Activated effector memory CD4-positive, alpha-beta T cell treated with anti-CD3 and anti-CD28 coated beads, Interleukin-2, amount 50 U/mL, for 16 hours (primary cell): ENCODE results near the gene SLC28A3.
A peak's percentile ranks its signal among the peaks of the same experiment; 100 is the strongest.

Source experiments
- DNase-seq: peaks from one replicate; pipeline ENCODE4 v3.0.0-alpha.2; 2020

SLC28A3 gene

DNA sequence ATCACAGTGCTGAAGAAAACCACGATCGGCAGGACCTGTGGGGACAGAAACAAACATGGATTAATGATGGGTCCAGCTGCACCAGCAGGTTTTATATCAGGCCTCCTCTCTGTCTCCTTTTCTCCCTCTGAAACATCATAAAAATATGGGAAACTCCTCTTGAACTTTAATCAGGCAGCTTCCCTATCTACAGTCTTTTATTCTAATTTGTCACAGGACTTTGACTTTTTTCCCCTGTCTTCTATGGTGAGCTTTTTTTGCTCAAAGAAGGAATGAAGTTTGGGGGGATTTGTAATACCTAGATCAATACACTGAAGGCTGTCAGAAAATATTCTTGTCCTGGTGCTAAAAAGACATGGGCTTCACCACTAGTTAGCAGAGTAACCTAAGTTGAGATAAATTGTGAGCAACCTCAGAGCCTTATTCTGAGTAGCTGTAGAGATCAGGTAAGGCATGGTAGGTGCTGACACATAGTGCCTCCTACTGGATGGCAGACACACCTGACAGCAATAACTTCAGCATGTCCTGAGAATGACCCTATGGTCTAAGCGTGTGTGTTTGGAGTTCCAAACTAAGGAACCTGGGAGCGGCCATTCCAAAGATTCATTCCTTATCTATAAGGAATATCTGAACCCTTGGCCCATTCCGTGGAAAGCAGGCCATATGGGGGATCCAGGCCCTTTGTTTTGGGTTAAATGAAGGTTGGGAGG is 46.2 kb downstream of the SLC28A3 start:
- no peak for DNase-seq

- no peak for DNase-seq
Measured at GRCh38 chr9:84293001-84293798, 47.4 kb downstream of the SLC28A3 start.

DNA sequence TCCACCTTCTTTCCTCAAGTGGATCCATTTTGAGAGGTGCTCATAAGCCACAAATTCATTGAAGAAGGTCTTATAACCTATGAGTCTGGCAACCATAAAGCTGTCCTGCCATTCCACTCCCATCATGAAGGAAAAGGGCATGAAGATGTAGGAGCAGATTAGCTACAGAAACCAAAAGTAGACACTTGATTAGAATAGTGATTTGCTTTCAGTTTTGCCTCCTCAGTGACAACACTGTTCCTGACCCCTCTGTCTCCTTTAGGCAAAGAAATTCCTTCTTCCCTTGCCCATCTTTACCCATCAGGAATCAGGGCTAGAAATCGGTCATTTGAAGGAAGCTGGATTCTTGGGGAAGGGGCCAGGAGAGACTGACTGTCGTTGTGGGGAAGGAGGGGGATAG is 55.2 kb downstream of the SLC28A3 start:
- DNase-seq = no peak

GRCh38 chr9:84283946-84284345 is 56.6 kb downstream of the SLC28A3 start:
- DNase-seq = no peak

- DNase-seq = no peak
Measured at GRCh38 chr9:84278130-84278529, 62.4 kb downstream of the SLC28A3 start.

DNA sequence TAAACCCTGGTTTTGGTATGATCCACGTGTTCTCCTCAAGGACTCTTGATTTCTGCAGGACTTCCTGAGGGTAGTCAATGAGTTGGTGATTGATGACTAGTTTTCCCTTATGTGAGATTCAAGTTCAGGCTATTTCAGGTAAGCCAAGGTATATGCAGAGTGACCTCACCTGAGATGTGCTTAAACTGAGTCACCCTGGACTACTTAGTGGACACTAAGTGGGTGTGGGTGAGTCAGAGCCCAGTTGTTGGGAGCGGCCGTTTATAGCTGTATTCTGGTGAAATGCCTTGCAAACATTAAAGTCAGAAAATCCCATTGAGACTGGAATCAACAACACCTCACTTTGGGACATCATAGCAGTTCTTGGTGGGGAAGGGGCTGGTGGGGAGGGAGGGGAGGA is 62.9 kb downstream of the SLC28A3 start:
- no peak for DNase-seq

DNA sequence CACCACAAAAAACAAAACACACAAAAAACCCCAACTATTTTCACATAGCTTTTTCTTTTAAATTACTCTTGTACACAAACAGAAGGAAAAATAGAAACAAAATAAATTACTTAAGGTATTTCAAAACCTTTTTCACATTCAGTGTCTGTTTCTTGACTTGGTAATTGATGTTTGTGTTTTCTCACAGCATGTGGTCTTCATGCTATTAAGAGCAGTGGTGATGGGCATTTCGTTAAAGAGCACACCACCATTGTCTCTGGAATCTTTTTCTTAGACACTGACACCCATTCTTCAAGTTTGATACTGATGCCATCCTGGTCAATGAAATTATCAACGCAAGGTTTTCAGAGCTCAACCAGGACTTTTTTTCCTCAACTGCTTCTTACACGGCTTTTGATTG is 63.8 kb downstream of the SLC28A3 start:
- no peak for DNase-seq

GRCh38 chr9:84271921-84272556 is 68.5 kb downstream of the SLC28A3 start:
- no peak for DNase-seq

DNA sequence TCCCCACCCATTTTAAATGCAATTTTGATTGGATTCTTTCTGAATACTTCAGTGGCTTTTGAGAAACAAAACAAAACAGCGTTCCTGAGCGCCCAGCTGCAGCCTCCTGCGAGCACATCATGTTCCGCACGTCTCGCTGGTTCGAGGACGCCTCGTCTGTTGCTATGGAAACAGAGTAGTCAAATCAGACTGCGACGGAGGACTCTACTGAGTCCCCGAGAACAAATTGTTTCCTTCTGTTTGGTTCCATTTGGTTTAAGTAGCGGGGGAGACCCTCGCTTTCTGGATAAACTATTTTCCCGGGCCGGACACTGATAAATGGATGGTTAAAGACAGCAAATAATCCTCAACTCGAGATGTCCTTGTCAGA is 69.0 kb downstream of the SLC28A3 start:
- peak; percentile 64 for DNase-seq

- no peak for DNase-seq
Measured at GRCh38 chr9:84270847-84271530, 69.6 kb downstream of the SLC28A3 start.

- DNase-seq = no peak
Measured at GRCh38 chr9:84266087-84266561, 74.4 kb downstream of the SLC28A3 start.

GRCh38 chr9:84264307-84265029 is 76.1 kb downstream of the SLC28A3 start:
- DNase-seq = no peak

DNA sequence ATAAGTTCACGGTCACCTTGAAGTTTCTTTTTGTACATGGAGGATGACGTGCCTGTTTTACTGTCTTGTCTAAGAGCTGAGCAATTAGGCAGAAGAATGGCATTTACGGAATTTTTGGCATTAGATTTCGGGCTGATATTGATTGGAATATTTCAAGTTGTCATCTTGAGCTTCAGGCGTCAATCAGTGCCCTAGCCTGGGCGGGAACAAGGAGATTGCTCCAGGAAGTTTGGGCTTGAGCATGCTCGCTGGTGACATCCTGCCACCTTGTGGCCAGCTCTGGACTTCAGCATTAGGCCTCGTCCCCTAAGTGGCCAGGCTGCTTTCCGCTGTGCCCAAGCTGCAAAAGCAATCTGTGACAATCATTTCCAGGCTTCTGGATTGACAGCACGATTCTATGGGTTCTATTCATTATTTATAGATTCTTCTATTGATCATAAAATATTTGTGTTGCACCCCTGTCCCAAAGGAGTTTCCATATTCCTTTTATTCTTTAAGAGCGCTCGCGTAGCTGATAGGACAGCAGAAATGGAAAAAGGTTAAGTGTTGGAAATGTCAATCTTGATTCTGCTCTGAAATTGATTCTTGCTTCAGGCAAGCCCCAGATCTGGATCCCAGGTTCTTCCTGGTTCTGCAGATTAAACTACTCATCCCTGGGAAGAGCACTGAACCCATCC is 79.3 kb downstream of the SLC28A3 start:
- peak; percentile 80 for DNase-seq

DNA sequence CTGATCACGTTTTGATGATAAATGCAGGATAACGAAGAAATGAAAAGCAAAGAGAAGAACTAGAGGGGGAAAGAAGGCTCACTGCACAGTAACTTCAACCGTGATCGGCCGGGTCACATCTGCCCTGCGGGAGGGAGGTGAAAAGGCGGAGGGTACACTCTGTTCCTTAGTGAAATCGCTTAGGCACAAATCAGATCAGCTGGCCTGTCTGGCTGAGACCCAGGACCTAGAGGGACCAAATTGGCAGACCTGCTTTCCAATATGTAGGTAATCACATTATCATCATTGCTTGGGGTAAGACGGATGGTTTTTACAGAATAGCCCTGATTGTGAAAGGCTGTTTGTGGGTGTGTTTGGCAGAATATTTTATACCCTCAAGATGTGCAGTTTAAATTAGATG is 82.2 kb downstream of the SLC28A3 start:
- DNase-seq = no peak

- no peak for DNase-seq
Measured at GRCh38 chr9:84255696-84256095, 84.9 kb downstream of the SLC28A3 start.

GRCh38 chr9:84254972-84255371 is 85.6 kb downstream of the SLC28A3 start:
- DNase-seq = no peak

DNA sequence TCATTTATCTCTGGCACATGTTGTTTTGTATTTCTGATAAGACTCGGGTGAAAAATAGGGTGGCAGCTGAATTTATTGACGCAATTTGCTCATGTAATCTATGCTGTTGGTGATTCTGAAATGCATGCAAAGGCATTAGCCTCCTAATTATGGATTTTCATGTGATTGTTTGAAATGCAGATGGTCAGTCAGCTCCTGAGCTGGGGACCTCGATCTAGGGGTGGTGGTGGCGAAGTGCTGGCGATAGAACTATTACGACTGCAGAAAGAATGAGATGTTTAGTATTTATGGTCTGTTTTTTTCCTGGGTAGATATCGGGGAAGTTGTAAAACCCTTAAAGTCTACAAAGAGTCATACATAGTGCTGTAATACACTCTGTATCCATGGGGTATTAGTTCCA is 88.6 kb downstream of the SLC28A3 start:
- no peak for DNase-seq

- no peak for DNase-seq
Measured at GRCh38 chr9:84241817-84242373, 98.7 kb downstream of the SLC28A3 start.

GRCh38 chr9:84239343-84239742 is 101.2 kb downstream of the SLC28A3 start:
- no peak for DNase-seq

DNA sequence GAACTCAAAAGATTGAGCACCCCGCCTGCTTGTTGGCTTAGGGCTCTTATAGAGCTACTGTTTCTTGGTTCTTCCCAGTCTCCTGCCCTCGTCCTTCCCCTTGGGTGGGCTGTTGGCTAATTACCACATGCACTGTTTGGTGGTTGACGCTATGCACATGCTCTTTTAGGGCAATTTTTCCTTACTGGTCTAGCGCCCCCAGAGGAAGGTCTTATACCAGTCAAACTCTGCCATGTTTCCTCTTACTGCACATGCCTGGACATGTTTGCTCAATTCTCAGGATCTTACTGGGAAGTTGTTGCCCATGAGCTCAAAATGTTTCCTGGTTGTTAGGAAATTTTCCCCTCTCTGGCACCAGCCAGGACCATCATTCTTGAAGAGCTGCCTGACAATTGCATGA is 101.9 kb downstream of the SLC28A3 start:
- no peak for DNase-seq

DNA sequence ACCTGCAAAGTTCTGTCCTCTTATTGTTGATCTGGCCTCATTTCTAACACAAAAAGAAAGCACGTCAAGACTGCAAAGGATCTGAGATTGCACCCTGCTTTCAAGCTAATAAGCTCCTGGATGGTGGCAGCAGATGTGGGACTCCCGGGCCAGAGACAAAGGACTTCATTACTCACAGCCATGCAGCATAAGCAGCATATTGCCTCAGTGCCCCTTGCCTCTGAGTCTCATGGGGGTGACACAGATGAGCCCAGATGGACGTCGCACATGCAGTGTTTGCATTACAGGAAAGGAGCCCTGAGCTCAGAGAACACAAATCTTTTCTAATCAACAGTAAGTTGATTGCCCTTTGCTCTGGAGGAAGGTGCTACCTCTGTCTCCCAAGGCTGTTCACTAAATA is 105.0 kb downstream of the SLC28A3 start:
- no peak for DNase-seq
